ENCODE results near the gene SPHK1. TPM values are rescaled to one million over a fixed set of nuclear protein-coding genes. Genes with fewer than 3 reads are reported as not detected.

Gene SPHK1
- total and polyA plus RNA-seq, 5 donors: 3.5 to 13.6 (median 3.8) TPM

GRCh38 chr17:76422860-76423259 is 38.5 kb downstream of the SPHK1 start:
- intact Hi-C loops (cut with DNase I): no loop called here
- H3K27ac ChIP-seq (ENCODE audit: low read length): no peak overlapping the region
- H3K4me3 ChIP-seq (ENCODE audit: low read length): no peak overlapping the region
- 81% methylated on average over 6 of the region's 6 CpGs for WGBS
- ATAC-seq (no peak), DNase-seq (no peak)
- no peaks in the 10 kb centered on the region for H3K27me3 ChIP-seq (ENCODE audit: control insufficient read depth, insufficient read depth)
- H3K9me3 ChIP-seq (ENCODE audit: control insufficient read depth, low read length): no peaks in the 10 kb centered on the region
- peaks cover 28% of the 10 kb centered on the region for H3K4me1 ChIP-seq (ENCODE audit: control insufficient read depth, insufficient read depth, low read length)

- intact Hi-C loops (cut with DNase I): no loop called here
- Histone ChIP-seq H3K4me3 (ENCODE audit: low read length) (no peak overlapping the region), H3K9me3 (ENCODE audit: control insufficient read depth, low read length) (no peaks in the 10 kb centered on the region), H3K27me3 (ENCODE audit: control insufficient read depth, insufficient read depth) (no peaks in the 10 kb centered on the region), H3K4me1 (ENCODE audit: control insufficient read depth, insufficient read depth, low read length) (peaks cover 12% of the 10 kb centered on the region), H3K27ac (ENCODE audit: low read length) (no peak overlapping the region)
- 82% methylated on average over 3 of the region's 3 CpGs for WGBS
- DNase-seq (no peak), ATAC-seq (no peak)
Measured at GRCh38 chr17:76426853-76427252, 42.4 kb downstream of the SPHK1 start.

GRCh38 chr17:76427501-76428231 is 43.3 kb downstream of the SPHK1 start:
- ATAC-seq (peak in 1 of 2 donors; percentile 34), DNase-seq (peak in 2 of 3 donors; percentile 35 to 70)
- 57% methylated on average over 8 of the region's 8 CpGs for WGBS
- Histone ChIP-seq H3K27me3 (ENCODE audit: control insufficient read depth, insufficient read depth) (no peaks in the 10 kb centered on the region), H3K27ac (ENCODE audit: low read length) (peak overlapping the region; percentile 12), H3K4me1 (ENCODE audit: control insufficient read depth, insufficient read depth, low read length) (peaks cover 6% of the 10 kb centered on the region), H3K9me3 (ENCODE audit: control insufficient read depth, low read length) (no peaks in the 10 kb centered on the region), H3K4me3 (ENCODE audit: low read length) (no peak overlapping the region)
- intact Hi-C loops (cut with DNase I): no loop called here

- Histone ChIP-seq H3K4me1 (ENCODE audit: control insufficient read depth, insufficient read depth, low read length) (peaks cover 6% of the 10 kb centered on the region), H3K9me3 (ENCODE audit: control insufficient read depth, low read length) (no peaks in the 10 kb centered on the region), H3K27ac (ENCODE audit: low read length) (no peak overlapping the region), H3K4me3 (ENCODE audit: low read length) (no peak overlapping the region), H3K27me3 (ENCODE audit: control insufficient read depth, insufficient read depth) (no peaks in the 10 kb centered on the region)
- intact Hi-C loops (cut with DNase I): no loop called here
- 97% methylated on average over 1 of the region's 1 CpG for WGBS
- DNase-seq (no peak), ATAC-seq (no peak)
Measured at GRCh38 chr17:76428511-76428910, 44.1 kb downstream of the SPHK1 start.

- Histone ChIP-seq H3K27ac (ENCODE audit: low read length) (no peak overlapping the region), H3K4me1 (ENCODE audit: control insufficient read depth, insufficient read depth, low read length) (peaks cover 12% of the 10 kb centered on the region), H3K9me3 (ENCODE audit: control insufficient read depth, low read length) (no peaks in the 10 kb centered on the region), H3K4me3 (ENCODE audit: low read length) (no peak overlapping the region), H3K27me3 (ENCODE audit: control insufficient read depth, insufficient read depth) (no peaks in the 10 kb centered on the region)
- DNase-seq: no peak
- ATAC-seq: no peak
- intact Hi-C loops (cut with DNase I): no loop called here
- WGBS: 83% methylated on average over 2 of the region's 2 CpGs
Measured at GRCh38 chr17:76431509-76431908, 47.1 kb downstream of the SPHK1 start.

GRCh38 chr17:76432004-76432403 is 47.6 kb downstream of the SPHK1 start:
- H3K27me3 ChIP-seq (ENCODE audit: control insufficient read depth, insufficient read depth): no peaks in the 10 kb centered on the region
- intact Hi-C loops (cut with DNase I): no loop called here
- H3K4me3 ChIP-seq (ENCODE audit: low read length): no peak overlapping the region
- H3K4me1 ChIP-seq (ENCODE audit: control insufficient read depth, insufficient read depth, low read length): peaks cover 10% of the 10 kb centered on the region
- H3K27ac ChIP-seq (ENCODE audit: low read length): peak overlapping the region; percentile 44
- ATAC-seq (peak; percentile 63 to 69), DNase-seq (no peak)
- 51% methylated on average over 6 of the region's 6 CpGs for WGBS
- no peaks in the 10 kb centered on the region for H3K9me3 ChIP-seq (ENCODE audit: control insufficient read depth, low read length)

- no peak for DNase-seq
- Histone ChIP-seq H3K27ac (ENCODE audit: low read length) (peak overlapping the region; percentile 45), H3K4me3 (ENCODE audit: low read length) (no peak overlapping the region), H3K27me3 (ENCODE audit: control insufficient read depth, insufficient read depth) (no peaks in the 10 kb centered on the region), H3K9me3 (ENCODE audit: control insufficient read depth, low read length) (no peaks in the 10 kb centered on the region), H3K4me1 (ENCODE audit: control insufficient read depth, insufficient read depth, low read length) (peaks cover 12% of the 10 kb centered on the region)
- intact Hi-C loops (cut with DNase I): no loop called here
- WGBS: 75% methylated on average over 3 of the region's 3 CpGs
- no peak for ATAC-seq
Measured at GRCh38 chr17:76432712-76433336, 48.4 kb downstream of the SPHK1 start.

- Histone ChIP-seq H3K4me3 (ENCODE audit: low read length) (no peak overlapping the region), H3K27ac (ENCODE audit: low read length) (no peak overlapping the region), H3K9me3 (ENCODE audit: control insufficient read depth, low read length) (no peaks in the 10 kb centered on the region), H3K4me1 (ENCODE audit: control insufficient read depth, insufficient read depth, low read length) (peaks cover 13% of the 10 kb centered on the region), H3K27me3 (ENCODE audit: control insufficient read depth, insufficient read depth) (no peaks in the 10 kb centered on the region)
- ATAC-seq (no peak), DNase-seq (no peak)
- intact Hi-C loops (cut with DNase I): no loop called here
- 97% methylated on average over 9 of the region's 9 CpGs for WGBS
Measured at GRCh38 chr17:76433693-76434092, 49.3 kb downstream of the SPHK1 start.

- ATAC-seq: no peak
- H3K9me3 ChIP-seq (ENCODE audit: control insufficient read depth, low read length): no peaks in the 10 kb centered on the region
- peak overlapping the region; percentile 36 for H3K27ac ChIP-seq (ENCODE audit: low read length)
- intact Hi-C loops (cut with DNase I): no loop called here
- peaks cover 10% of the 10 kb centered on the region for H3K4me1 ChIP-seq (ENCODE audit: control insufficient read depth, insufficient read depth, low read length)
- WGBS: 87% methylated on average over 7 of the region's 7 CpGs
- H3K27me3 ChIP-seq (ENCODE audit: control insufficient read depth, insufficient read depth): no peaks in the 10 kb centered on the region
- no peak for DNase-seq
- H3K4me3 ChIP-seq (ENCODE audit: low read length): no peak overlapping the region
Measured at GRCh38 chr17:76434870-76435269, 50.5 kb downstream of the SPHK1 start.

- no peaks in the 10 kb centered on the region for H3K27me3 ChIP-seq (ENCODE audit: control insufficient read depth, insufficient read depth)
- H3K9me3 ChIP-seq (ENCODE audit: control insufficient read depth, low read length): no peaks in the 10 kb centered on the region
- no peak overlapping the region for H3K4me3 ChIP-seq (ENCODE audit: low read length)
- peaks cover 10% of the 10 kb centered on the region for H3K4me1 ChIP-seq (ENCODE audit: control insufficient read depth, insufficient read depth, low read length)
- H3K27ac ChIP-seq (ENCODE audit: low read length): no peak overlapping the region
- no peak for DNase-seq
- WGBS: 88% methylated on average over 11 of the region's 11 CpGs
- intact Hi-C loops (cut with DNase I): no loop called here
- peak in 1 of 2 donors; percentile 28 for ATAC-seq
Measured at GRCh38 chr17:76435751-76436150, 51.3 kb downstream of the SPHK1 start.
